ENCODE data around the gene NEU1. TPM values are rescaled to one million over a fixed set of nuclear protein-coding genes. Genes with fewer than 3 reads are reported as not detected.

NEU1 gene
- total and polyA plus RNA-seq, 9 donors: 23.7 to 61.1 (median 28.2) TPM

DNA sequence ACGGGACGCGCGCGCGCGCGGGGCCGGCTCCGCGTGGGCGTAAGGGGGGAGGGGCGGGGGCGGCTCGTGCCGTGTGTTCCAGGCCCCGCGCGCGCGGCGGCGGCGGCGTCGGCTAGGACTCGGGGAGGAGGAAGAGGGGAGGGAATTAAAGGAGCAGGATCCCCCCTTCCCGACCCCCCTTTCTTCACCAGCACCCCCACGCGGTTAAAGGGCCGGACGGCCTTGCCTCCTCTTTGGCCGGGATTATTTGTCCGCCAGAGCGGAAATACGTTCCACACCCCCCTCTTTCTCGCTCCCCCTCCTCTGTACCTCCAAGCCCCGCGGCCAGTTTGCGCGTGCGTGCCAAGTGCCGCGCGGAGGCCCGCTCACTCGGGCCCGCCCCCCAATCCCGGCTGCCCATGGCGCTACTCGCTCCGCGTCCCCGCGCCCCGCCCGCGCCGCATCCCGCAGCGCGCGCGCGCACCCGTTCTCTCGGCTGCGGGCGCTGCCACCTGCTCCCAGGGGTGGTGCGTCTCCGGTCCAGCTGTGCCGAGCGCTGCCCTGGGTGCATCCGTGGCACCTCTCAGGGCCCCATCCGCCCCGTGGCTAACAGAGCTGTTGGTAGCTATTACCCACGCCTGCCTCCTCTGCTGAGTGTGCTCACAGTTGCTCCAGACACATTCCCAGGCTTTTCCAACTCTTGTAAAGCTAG, 39.5 kb upstream of the NEU1 start, which contains the start of gene ZBTB12:
TSS of gene ZBTB12 (minus strand) at position 134 of the 691 bp plus-strand sequence. CDS start 781 bp downstream, outside the sequence.
- Histone ChIP-seq H3K9me3 (no peaks in the 10 kb centered on the region), H3K4me1 (ENCODE audit: insufficient read depth) (peaks cover 8% of the 10 kb centered on the region), H3K27ac (peak within 1 kb of the TSS; percentile 43 to 66), H3K36me3 (no peaks in the 10 kb centered on the region), H3K27me3 (no peaks in the 10 kb centered on the region), H3K4me3 (peak within 1 kb of the TSS; percentile 61)
- TF ChIP-seq EP300 (IDR thresholded peaks at IDR 0.05) (no peak), POLR2A (IDR thresholded peaks at IDR 0.05) (peak; percentile 64)
- TF ChIP-seq, protein P1, sequence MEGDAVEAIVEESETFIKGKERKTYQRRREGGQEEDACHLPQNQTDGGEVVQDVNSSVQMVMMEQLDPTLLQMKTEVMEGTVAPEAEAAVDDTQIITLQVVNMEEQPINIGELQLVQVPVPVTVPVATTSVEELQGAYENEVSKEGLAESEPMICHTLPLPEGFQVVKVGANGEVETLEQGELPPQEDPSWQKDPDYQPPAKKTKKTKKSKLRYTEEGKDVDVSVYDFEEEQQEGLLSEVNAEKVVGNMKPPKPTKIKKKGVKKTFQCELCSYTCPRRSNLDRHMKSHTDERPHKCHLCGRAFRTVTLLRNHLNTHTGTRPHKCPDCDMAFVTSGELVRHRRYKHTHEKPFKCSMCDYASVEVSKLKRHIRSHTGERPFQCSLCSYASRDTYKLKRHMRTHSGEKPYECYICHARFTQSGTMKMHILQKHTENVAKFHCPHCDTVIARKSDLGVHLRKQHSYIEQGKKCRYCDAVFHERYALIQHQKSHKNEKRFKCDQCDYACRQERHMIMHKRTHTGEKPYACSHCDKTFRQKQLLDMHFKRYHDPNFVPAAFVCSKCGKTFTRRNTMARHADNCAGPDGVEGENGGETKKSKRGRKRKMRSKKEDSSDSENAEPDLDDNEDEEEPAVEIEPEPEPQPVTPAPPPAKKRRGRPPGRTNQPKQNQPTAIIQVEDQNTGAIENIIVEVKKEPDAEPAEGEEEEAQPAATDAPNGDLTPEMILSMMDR (IDR thresholded peaks at IDR 0.05): peak in 2 of 3 donors; percentile 5 to 13
- DNase-seq: peak; percentile 96 to 97 (median 96)
- intact Hi-C loops (cut with DNase I): loop anchor here in 3 of 4 donors (10.0 kb wide), 2 partner anchors 53 to 213 kb away; partner anchors contain the start of genes NELFE (in 2 of the 3) and SKIC2 (in 2 of the 3)
- WGBS, 3 donors: 0 to 1% (median 0%) methylated on average over 40 to 77 of the region's 77 CpGs

DNA sequence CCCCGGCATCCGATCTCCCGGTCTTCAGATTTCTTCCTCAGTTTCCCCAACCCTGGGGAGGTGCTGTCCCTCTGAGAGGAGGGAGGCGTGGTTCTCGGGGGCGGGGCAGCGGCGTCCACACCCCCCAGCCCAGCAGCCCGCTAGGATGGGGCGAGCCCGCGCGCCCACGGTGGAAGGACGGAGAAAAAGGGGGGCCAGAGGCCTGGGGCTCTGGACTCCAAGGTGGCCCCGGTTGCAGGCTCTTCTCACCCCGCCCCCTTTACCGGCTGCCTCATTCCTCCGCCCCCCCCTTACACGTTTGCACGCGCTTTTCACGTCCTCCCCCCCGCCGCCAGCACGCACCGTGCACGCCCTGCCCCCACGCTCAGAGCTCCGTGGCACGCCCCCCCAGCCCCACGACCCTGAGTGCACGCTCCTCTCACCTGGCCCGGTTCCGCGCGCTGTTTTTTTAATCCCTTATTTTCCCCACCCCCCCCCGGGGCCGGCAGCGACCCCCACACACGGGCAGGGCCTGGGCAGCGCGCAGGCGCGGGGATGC, 38.9 kb upstream of the NEU1 start:
- no peaks in the 10 kb centered on the region for H3K9me3 ChIP-seq
- peak overlapping the region; percentile 43 to 66 for H3K27ac ChIP-seq
- peak overlapping the region; percentile 61 for H3K4me3 ChIP-seq
- H3K4me1 ChIP-seq (ENCODE audit: insufficient read depth): peaks cover 8% of the 10 kb centered on the region
- 1 to 2% (median 2%) methylated on average over 34 to 45 of the region's 45 CpGs for WGBS, 3 donors
- TF ChIP-seq, protein P1 (IDR thresholded peaks at IDR 0.05): no peak
- TF ChIP-seq POLR2A (IDR thresholded peaks at IDR 0.05) (no peak), EP300 (IDR thresholded peaks at IDR 0.05) (no peak)
- H3K27me3 ChIP-seq: no peaks in the 10 kb centered on the region
- DNase-seq: peak in 3 of 5 donors; percentile 76 to 81 (median 77)
- no peaks in the 10 kb centered on the region for H3K36me3 ChIP-seq
- intact Hi-C loops (cut with DNase I): loop anchor here in 3 of 4 donors (10.0 kb wide), 2 partner anchors 53 to 213 kb away; partner anchors contain the start of genes NELFE (in 2 of the 3) and SKIC2 (in 2 of the 3)

DNA sequence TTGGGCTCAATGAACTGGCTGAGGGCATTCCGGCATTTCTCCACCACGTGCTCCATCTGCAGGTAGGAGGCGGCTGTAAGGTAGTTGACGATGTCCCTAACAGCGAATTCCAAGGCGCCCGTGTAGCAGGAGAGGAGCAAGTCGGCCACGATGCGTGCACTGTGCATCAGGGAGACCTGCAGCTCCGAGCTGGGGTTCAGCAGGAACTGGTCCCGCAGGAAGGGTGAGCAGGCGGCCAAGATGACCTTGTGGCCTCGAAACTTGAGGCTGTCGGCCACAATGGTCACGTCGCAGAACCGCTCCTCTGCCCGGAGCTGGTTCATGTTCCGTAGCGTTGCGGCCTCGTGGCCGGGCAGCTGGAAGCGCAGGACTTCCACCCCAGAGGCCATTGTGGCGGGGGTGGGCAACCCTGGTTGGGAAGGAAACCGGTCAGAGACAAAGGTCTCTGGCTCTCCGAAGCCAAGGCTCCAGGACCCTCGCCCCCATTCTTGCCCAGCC, 38.3 kb upstream of the NEU1 start:
- H3K9me3 ChIP-seq: no peaks in the 10 kb centered on the region
- no peaks in the 10 kb centered on the region for H3K27me3 ChIP-seq
- DNase-seq: no peak
- H3K27ac ChIP-seq: peak overlapping the region; percentile 23 to 66
- no peaks in the 10 kb centered on the region for H3K36me3 ChIP-seq
- WGBS, 3 donors: 14 to 24% (median 18%) methylated on average over 24 to 29 of the region's 29 CpGs
- peaks cover 8% of the 10 kb centered on the region for H3K4me1 ChIP-seq (ENCODE audit: insufficient read depth)
- TF ChIP-seq, protein P1 (IDR thresholded peaks at IDR 0.05): no peak
- no peak for TF ChIP-seq POLR2A (IDR thresholded peaks at IDR 0.05)
- TF ChIP-seq EP300 (IDR thresholded peaks at IDR 0.05): no peak
- intact Hi-C loops (cut with DNase I): loop anchor here in 3 of 4 donors (10.0 kb wide), 2 partner anchors 54 to 214 kb away; partner anchors contain the start of genes NELFE (in 2 of the 3) and SKIC2 (in 2 of the 3)
- peak overlapping the region; percentile 61 for H3K4me3 ChIP-seq

DNA sequence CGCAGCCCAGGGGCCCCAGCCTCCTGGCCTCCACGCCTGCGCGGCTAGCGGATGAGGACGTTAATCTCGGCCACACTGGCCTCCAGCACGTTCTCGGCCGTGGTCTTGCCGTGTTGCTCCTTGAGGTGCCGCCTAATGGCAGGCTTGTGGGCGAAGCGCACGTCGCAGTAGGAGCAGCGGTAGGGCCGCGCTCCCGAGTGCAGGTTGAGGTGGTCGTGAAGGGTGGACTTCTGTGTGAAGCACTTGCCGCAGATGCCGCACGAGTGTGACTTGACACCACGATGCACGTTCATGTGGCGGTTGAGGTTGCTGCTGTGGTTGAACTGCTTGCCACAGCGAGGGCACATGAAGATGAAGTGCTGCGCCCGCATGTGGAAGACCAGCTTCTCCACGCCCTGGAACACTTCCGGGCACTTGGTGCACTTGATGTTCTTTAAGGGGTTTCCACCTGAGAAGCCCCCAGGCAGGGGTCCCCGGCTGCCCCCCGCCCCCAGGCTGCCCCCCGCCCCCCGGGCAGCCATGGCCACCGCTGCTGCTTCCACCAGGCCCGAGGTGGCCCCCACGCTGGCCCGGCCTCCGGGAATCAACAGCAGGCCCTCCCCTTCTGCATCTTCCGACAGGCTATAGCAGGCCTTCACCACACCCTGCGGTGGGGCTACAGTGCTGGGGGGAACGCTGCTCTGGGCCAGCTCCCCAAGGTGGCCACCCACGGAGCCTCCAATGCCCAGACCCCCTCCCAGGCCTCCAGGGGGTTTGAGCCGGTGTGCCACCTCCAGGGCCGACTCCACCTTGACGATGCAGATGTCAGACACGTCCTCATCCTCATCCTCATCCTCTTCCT, 37.5 kb upstream of the NEU1 start:
- H3K27ac ChIP-seq: no peak overlapping the region
- DNase-seq: no peak
- no peak overlapping the region for H3K4me3 ChIP-seq
- no peaks in the 10 kb centered on the region for H3K36me3 ChIP-seq
- WGBS, 3 donors: 70 to 79% (median 75%) methylated on average over 45 to 49 of the region's 49 CpGs
- no peaks in the 10 kb centered on the region for H3K27me3 ChIP-seq
- peaks cover 8% of the 10 kb centered on the region for H3K4me1 ChIP-seq (ENCODE audit: insufficient read depth)
- intact Hi-C loops (cut with DNase I): loop anchor here in 3 of 4 donors (10.0 kb wide), 2 partner anchors 55 to 215 kb away; partner anchors contain the start of genes NELFE (in 2 of the 3) and SKIC2 (in 2 of the 3)
- TF ChIP-seq EP300 (IDR thresholded peaks at IDR 0.05) (no peak), POLR2A (IDR thresholded peaks at IDR 0.05) (no peak)
- TF ChIP-seq, protein P1 (IDR thresholded peaks at IDR 0.05): no peak
- no peaks in the 10 kb centered on the region for H3K9me3 ChIP-seq

Measured in ovary (tissue), 9 donors.